Fibroblast of peridontal ligament (primary cell): ENCODE results near the gene MERTK.
"Not testable (repeated sequence)": the region's sequence is repeated elsewhere in the genome, so short reads cannot be mapped to it uniquely, and the experiment has no call there.

Experiments
- DNase-seq: peaks from one replicate; pipeline ENCODE4 v3.0.0-alpha.2; 2010; ENCODE audit errors: extremely low read depth

MERTK gene

DNA sequence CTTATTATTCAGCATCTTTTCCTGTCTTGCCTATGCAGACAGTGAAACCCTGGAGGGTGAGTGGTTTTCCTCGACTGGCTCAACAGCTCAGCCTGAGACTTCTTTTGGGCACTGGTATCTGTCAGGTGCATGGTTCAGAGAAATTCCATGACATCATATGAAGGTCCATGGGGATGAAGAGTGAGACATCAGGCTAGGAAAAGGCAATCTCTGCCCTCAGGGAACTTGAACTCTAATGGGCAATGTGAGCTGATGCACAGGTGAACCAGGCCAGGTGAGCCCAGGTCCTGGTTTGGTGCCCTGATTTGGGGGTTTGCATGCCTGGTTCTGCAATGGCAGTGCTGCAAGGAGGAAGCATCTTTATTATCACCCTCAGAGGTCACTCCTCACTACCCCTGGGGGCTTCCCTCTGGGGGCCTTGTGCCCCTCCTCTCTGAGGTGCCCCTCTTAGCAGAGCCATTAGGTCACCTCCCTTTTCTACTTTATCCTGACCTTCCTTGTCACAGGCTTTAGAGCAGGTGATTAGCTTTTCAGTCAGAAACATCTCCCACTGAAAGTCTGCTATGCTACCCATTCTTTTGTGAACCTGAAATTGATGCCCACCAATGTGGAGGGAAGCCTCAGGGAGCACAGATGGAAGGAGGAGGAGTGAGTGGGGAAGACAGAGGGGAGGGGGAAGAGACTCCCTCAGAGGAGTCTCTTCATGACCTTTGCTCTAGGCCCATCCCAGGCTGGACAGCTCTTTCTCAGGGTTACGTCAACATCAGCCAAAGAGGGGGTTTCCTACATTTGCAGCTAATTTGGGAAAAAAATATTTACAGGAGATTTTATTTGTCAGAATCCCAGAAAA is 47.3 kb downstream of the MERTK start:
- DNase-seq: no peak

DNA sequence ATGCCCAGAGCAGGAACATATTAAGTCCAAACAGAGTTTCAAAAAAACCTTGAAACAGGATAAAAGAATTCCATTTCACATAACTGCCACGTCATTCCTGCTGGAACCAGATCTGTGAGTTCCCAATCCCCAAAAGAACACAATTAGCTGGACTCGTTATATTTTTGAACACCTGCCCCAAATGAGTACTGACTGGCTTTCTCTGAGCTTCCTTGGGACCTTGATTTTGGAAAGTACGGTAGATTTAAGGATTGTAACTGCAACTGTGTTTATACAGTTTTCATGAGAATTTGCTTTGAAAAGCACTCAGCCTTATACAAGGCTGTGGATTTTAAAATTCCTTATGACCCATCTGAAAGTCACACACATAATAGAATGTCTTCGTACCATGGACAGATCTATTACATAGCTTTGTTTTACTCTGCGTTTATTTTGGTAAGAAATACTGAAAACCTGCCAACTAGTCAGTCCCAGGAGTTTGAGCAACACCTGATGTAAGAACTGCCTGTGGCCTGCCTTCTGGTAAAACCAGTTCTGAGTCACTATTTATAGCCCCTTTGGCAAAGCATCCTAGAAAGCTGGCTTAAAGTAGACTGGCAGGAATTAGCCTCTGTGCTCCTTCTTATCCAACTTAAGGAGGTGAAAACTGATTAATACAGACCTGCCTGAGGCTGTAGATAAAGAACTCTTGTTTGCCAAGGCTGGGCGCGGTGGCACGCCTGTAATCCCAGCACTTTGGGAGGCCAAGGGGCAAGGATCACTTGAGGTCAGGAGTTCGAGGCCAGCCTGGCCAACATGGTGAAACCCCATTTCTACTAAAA is 48.1 kb downstream of the MERTK start:
- peak; percentile 99 for DNase-seq

DNA sequence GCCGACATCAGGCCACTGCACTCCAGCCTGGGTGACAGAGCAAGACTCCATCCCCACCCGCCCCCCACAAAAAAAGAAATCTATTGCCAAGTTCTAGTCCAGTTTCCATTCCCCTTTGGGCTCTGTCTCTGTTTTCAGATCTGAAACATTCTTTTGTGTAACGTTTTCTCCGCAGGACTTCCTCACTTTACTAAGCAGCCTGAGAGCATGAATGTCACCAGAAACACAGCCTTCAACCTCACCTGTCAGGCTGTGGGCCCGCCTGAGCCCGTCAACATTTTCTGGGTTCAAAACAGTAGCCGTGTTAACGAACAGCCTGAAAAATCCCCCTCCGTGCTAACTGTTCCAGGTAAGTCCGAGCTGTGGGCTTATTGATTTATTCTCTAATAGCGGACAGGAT is 48.8 kb downstream of the MERTK start:
- DNase-seq: no peak

DNA sequence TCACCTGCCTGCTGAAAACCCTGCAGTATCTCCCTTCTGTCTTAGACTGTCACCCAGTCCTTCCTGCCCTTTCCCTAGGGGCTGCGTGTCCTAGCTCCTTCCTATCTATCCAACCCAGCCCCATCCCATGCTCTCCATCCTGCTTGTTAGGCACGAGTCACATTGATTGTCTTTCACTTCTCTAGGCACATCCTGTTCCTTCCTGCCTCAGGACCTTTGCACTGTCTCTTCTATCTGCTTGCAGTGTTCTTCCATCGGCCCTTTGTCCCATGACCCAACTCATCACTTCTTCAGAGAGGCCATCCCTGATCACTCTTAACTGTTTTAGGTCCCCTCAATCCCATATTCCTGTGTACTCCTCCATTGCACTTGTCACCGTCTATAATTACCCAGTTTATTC is 50.4 kb downstream of the MERTK start:
- DNase-seq: no peak

DNA sequence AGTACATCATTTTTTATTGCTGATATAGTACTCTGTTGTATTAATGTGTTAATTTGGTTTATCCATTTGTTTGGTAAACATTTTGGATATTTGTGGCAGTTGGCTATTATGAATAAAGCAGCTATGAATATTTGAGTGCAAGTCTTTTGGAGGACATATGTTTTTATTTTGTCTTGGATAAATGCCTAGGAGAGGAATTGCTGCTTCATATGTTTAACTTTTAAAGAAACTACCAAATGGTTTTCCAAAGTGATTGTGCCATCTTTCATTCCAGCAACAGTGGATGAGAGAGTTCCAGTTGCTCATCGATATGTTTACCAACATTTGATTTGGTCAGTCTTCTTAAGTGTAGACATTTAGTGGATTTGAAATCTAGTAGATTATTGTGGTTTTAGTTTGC is 51.8 kb downstream of the MERTK start:
- DNase-seq: peak; percentile 80

DNA sequence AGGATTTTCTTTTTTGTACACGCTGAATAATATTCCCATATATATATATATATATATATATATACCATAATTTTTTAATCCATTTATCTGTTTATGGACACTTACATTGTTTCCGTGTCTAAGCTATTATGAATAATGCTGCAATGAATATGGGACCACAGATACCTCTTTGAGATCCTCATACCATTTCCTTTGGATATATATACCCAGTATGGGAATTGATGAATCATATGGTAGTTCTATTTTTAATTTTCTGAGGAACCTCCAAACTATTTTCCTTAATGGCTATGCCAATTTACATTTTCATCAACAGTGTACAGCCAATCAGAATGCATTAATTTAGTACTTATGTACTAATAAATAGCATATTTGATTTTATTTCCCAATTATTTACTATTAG is 53.1 kb downstream of the MERTK start:
- no peak for DNase-seq

DNA sequence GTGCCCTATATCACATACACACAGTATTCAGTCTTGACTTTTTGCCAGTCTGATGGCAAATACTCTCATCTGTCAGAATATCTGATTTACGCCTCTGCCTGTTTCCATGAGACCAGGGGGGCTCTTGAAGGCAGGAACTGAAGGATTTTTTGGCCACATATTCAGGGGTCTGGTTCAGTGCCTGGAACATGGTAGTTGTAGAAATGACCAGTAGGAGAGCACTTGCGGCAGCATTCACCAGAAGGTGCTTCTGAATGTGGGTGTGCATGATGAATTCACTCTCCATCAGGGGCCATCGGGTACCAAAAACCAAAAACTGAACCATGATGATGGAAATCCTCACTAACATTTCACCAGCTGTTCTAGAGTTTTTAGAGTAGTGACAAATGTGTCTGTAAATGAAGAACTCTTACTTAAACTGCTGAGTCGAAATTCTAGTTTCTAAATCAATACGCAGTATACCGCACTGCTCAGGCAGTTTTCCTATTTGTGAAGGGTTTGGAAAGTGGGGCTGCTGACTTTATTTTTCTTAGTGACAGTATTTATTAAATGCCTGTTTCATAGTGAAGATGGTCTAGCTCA is 54.6 kb downstream of the MERTK start:
- DNase-seq: no peak

DNA sequence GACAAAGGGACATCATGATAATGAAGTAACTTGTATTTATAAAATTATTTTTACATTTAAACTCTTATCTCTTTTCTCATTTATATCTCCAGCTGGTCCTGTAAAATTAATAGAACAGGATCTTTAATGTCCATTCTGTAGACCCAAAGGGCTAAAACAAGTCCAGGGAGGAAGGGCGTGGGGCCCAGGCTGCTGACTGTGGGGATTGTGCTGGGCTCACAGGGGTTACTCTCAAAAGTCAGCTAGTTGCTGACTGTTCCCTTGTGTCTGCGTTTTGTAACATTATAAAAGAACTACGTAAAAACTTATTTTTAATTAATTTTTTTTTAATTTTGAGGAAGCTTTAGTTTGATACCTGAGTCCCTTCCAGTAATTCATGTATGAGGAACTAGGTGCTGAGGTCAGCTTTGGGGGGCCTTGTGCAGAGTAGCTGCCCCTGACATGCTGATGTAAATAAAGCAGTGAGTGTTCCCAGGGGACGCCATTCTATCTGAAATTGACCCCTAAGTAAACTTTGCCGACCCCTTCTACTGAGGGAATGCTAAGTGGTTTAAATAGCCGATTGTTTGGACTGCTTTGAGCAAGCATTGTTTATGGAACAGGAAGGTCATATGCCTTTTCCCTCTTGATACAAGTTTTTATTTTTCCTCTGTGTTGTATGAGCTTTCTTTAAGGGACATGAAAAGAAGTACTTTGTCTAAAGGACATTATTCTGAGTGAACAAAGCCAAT is 56.4 kb downstream of the MERTK start:
- DNase-seq: no peak

DNA sequence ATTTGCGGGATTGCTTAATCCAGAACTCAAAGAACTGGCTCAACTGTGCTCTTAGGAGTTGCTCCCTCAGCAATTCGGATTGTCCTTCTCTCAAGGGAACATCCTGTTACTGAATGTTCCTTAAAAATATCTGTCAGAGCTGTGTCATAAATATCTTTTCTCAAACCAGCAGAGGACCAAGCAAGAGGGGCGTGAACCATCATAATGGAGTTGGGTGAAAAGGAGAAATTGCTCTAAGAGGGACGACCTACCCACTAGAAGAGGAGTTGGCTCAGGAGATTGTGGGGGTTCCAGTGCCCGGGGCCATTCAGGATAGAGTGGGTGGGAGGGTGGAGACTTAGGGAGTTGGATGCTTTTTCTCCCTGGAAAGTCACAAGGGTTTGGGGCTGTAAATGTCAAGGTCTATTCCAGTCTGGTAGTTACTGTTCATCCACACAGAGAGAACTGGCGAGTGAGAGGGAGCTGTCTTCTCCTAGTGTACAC is 59.5 kb downstream of the MERTK start:
- DNase-seq: no peak

DNA sequence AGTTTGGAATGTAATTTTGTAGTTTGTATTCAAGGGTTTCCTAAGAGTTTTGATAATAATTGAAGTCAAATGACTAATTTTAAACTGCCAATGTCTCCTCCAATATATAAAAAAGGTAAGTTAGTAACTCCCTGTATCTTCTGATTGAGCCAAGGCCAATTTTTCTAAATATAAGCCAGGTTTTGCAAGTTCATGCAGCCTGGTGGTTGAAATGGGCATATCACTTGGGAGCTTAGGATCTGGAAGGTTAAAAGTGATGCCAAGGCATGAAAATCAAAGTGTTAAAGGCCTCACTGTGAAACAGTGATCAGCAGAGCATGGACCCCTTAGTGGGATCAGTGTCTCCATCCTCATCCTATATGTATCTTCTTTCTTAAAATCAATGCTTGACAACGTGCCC is 60.5 kb downstream of the MERTK start:
- DNase-seq: no peak

DNA sequence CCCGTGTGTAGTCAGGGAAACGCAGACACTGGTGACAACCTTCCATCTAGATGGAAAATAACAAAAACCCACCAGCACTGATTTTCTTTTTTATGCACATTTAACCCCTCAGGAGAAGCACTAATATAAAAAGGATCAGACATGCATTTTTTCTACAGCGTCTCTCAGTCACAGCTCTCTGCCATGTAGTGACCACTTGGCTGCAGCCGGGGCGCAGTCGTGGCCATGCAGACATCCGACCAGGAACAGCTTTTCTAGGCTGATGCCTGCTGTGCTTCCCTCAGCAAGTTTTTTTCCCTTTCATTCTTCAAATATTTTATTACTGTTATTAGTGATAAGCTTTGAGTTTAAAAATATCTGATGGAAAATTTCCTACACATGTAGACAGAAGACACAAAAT is 63.3 kb downstream of the MERTK start:
- DNase-seq: no peak

DNA sequence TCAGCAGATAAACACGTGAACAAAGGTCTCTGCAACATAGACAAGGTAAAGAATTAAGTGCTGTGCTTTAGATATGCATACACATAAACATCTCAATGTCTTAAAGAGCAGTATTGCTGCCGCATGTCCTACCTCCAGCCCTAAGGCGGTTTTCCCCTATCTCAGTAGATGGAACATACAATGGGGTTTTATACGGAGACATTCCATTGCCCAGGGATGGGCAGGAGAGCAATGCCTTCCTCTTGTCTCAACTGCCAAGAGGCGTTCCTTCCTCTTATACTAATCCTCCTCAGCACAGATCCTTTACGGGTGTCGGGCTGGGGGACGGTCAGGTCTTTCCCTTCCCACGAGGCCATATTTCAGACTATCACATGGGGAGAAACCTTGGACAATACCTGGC is 64.7 kb downstream of the MERTK start:
- DNase-seq: not testable (repeated sequence)

DNA sequence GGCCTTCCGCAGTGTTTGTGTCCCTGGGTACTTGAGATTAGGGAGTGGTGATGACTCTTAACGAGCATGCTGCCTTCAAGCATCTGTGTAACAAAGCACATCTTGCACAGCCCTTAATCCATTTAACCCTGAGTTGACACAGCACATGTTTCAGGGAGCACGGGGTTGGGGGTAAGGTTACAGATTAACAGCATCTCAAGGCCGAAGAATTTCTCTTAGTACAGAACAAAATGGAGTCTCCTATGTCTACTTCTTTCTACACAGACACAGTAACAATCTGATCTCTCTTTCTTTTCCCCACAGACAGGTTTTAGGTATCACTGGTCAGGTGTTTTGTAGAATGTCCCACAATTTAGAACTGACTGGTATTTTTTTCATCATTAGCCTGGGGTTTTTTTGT is 65.1 kb downstream of the MERTK start:
- DNase-seq: not testable (repeated sequence)

DNA sequence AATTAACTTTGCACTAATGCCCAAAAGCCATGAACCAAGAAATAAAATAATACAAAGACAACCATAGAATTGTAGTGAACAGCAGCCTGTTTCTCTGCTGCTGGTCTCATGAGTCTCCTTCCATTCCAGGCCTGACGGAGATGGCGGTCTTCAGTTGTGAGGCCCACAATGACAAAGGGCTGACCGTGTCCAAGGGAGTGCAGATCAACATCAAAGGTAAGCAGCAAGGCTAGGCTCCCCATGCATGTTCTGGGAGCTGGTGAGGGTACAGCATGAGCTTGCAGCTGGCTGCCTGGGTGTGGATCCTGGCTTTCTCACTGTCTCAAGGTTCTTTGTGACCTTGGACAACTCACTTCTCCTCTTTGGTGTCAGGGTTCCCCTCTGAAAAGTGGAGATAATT is 66.7 kb downstream of the MERTK start:
- no peak for DNase-seq

DNA sequence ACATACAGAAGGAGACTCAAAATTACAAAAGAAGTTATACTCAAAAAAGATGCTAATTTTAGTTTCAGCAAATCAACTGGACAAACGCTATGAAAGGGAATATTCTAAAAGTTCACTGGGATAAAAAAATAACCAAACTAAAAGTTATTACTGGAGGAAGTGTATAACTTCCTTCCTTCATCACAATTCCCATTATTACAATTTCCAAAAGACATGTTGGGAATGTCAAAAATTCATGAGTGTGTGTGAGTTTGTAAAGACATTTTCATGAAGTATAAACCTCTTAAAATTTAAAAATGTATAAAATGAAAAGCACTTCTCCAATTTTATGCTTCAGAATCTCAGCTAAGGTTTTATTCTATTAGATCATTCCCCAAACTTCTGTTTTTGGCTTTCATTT is 67.8 kb downstream of the MERTK start:
- DNase-seq: no peak

DNA sequence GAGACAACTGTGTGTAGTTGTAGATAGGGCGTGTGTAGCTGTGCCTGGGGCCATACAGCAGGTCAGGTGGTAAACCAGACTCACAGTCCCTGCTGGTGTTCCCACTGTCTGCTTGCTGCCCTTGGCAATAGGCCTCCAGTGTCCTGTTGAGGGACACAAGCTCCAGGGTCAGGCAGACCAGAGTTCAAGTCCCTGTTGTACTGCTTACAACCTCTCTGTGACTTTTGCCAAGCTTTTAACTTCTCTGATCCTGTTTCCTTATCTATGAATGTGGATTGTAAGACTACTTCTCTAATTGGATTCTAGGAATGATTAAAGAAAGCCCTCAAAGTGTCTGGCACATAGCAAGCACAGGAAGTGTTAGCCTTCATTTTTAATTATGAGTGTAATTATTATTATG is 68.6 kb downstream of the MERTK start:
- no peak for DNase-seq

DNA sequence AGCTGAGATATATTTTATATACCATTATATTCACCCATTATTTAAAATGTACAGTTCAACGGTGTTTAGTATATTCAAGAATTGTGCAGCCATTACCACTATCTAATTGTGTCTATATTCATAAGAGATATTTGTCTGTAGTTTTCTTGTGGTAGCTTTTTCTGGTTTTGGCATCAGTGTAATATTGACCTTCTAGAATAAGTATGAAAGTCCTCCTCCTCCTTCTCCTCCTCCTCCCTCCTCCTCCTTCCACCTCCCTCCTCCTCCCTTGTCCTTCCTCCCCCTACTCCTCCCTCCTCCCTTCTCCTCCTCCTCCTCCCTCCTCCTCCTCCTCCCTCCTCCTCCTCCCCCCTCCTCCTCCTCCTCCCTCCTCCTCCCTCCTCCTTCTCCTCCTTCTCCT is 72.0 kb downstream of the MERTK start:
- no peak for DNase-seq

DNA sequence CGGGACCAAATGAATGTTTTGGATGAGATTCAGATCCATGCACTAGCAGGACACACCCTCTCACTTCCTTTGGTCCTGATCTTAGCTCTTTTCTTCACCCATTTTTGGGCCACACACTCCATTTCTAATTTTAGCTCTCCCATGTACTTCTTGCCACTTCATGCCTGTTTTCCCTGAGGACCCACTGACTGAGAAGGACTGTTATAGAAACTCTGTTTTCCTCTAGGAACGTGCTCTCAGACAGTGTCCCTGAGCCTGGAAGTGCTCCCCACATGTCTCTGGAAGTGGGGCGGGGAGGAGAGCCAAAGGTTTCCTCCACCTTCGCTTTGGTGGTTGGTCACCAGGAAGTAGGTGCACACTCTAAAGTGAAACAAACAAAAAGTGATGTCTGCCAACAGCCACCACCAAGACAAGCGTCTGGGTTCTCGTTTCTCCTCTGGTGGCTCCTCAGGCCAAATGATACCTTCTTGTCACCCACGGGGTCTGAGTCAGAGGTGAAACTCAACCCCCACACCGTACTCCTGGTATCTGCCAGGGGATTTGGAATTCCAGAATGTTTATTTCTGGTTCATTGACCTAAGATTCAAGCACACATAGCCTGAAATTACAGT is 74.7 kb downstream of the MERTK start:
- DNase-seq: peak; percentile 12

DNA sequence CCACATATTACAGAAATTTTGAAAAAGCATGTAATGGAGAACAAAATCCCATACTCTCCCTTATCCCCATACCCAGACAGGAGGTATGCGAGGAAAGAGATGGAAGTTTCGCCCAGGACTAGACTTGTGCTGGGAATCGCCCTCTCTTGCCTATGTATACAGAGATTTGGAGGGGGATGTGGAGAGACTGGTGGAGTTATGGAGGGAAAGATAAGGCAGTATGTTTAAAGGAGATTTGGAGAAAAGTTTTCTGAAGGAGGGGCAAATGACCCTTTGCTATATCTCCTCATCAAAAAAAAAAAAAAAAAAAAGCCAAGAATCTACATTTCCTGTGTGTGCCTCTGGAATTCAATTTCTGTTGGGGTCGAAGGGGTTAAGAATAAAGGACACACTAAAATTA is 75.3 kb downstream of the MERTK start:
- no peak for DNase-seq

DNA sequence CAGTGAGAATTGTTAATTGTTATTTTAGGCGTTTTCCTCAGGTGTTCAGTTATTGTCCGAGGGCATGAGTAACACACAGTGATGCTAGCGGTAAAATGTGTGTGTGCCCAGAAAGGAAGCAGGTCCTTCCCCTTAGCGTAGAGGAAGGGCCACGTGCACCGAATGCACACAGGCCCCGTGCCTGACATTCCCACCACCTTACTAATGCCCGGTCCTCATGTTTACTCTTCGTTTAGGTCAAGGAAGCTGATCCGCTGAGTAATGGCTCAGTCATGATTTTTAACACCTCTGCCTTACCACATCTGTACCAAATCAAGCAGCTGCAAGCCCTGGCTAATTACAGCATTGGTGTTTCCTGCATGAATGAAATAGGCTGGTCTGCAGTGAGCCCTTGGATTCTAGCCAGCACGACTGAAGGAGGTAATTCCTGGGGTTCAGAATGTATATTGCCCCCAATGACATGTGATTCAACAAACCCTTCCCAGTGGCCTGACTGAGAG is 76.7 kb downstream of the MERTK start:
- DNase-seq: peak; percentile 78

DNA sequence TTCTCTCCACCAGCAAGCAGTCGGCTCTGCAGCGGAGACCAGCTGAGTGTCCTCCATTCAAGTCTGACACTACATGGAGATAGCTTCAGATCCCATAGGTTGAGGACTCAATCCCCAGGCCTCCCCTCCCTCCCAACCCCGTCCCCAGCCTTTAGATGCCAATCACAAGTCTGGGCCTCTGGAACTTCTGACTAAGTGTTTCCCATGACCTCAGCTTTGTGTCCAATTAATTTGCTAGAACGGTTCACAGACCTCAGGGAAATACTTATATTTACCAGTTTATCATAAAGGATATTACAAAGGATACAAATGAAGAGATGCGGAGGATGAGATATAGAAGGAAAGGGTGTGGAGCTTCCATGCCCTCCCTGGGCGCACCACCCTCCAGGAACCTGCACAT is 77.4 kb downstream of the MERTK start:
- no peak for DNase-seq
